D721Med (cell line): Measurements from ENCODE around the gene ELAC2.

Source experiments
- DNase-seq: peaks from one replicate; pipeline ENCODE4 v3.0.0; 2011; ENCODE audit warnings: low spot score; ENCODE audit not compliant: insufficient read length
- FAIRE-seq: peaks from 2 replicates; lab custom pipeline; 2011; peaks lifted over from hg19 to GRCh38; lab: Jason Lieb, UNC
- CTCF ChIP-seq: IDR thresholded peaks from 2 replicates; pipeline ENCODE4 v1.5.1; 2012; ENCODE audit warnings: mild to moderate bottlenecking, control low read depth; ENCODE audit not compliant: insufficient read depth; ENCODE audit errors: missing control alignments

Gene ELAC2

DNA sequence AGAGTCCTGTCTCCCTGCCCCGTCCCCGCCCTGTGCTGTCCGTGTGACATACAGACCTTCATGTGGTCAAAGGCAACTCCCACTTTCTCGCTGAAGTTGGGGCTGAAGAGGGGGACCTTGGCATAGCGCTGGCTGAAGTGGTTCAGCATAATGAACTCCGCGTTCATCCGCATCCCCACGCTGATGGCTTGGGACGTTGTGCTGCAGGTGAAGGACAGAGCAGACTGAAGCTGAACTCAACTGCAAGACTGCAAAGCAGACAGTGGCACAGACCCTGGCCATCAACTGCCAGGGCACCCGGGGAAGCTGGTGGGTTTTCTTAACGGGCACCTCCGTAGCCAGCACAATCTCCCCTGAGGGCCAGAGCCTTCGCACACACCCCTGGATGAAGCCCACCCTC, 24.2 kb downstream of the ELAC2 start:
- FAIRE-seq, result no peak

DNA sequence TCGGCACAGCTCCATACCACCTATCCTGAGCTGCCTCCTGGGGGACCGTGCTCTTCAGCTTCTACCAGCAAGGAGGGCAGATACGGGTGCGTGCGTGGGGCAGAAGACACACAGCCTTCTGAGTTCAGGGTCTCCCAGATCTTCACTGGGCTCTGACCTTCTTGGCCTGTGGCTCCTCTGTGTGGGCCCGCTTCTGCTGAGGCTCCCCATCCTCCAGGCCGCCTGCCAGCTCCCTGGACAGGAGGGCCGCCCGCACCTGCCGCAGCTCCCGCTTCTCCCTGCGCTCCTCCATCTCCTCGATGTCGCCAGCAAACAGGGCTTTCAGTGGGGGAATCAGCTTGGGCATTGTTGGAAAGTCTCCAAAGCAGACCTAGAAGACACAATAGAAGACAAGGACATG, 25.2 kb downstream of the ELAC2 start:
- no peak for TF ChIP-seq CTCF
- no peak for FAIRE-seq
- no peak for DNase-seq

More for the DNA sequence above, 24.2 kb downstream of the ELAC2 start:
- TF ChIP-seq CTCF, result no peak
- no peak for DNase-seq

GRCh38 chr17:12990926-12991325, 26.9 kb downstream of the ELAC2 start:
- no peak for DNase-seq
- no peak for FAIRE-seq
- no peak for TF ChIP-seq CTCF

DNA sequence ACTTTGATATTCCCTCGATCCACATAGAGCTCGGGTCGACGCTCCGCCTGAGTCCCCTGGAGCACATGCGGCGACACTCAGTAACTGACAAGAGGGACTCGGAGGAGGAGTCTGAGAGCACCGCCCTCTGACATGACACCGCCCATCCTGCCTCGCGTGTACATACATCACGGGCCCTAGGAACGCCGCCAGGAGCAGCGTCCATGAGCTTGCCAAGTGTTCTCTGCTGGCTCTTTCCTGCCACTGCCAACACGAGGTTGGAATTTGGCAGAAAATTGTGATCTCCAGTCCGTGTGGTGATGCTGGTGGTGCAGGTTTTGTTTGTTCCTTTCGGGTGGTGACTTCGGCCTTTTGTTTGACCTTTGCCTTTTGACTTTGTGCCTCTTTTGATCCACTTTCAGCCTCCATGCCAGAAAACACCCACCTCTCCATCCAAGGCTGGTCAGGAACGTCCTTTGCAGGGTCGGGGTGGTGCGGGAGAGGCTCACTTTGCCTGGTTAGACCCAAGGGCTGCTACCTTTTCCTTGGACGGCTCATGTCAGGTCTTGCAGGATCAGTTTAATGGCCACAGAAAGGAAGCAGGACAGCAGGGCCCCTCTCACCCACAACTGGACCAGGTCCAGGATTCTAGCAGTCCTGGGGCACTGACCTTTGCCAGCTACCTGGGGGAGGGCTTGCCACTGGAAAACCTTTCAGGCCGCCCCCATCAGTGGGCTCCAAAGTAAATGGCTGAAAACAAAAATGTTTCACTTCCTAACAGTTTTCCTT, 27.6 kb downstream of the ELAC2 start:
- DNase-seq (no peak), FAIRE-seq (no peak)
- TF ChIP-seq CTCF, result no peak

DNA sequence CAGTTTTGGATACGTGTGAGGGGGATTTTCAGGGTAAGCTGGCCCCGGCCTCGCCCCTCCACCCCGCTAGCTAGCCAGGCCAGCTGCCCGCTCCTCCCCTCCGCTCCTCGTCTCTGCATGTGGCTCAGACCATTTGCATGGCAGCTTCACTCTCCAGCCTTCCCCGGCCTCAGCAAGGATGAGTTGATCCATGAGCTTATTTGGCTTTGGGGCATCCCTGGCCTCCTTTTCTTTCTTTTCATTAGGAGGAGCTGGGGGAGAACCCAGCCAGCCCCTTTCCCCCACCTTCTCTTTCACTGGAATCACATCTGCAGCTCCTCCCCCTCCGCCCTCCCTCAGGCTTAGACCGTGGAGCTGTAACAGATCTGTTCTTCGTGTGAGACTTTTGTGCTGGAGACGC, 30.7 kb downstream of the ELAC2 start:
- no peak for TF ChIP-seq CTCF
- no peak for FAIRE-seq
- no peak for DNase-seq

DNA sequence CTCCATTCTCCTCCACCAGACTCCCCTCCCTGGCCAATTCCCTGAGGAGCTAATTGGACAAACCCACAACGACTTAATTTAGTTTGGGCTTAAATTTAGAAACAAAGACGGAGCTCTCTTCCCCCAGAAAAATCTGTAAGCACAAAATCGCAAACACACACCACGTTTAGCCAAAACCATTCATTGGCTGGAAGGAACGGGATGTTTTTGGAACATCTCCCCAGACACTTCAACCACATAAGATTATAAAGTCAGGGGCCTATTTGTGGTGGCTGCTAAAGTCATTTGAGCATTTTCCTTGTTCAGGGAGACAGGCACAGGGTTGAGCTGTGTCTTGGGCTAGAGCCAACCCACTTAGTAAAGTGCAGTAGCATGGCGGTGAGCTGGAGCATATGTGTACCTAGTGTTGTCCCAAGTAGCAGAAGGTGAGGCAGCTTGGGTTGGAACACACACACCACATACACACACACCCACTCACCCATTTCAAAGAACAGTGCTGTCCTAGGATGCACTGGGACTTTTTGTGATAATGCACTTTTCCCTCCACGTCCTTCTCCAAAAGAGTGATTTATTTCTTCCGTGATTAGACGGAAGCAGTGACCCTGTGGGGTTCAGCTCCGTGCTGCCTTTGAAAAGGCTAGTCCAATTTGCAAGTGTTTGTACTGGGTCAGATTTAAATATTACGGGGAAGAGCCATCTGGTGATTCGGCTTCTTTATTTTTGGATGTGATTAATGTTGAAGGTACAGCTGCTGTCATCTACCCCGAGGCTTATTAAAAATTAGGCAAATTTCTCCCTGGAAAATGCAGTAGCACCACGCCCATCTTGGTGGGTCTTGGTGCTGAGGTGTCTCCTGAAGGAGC, 32.2 kb downstream of the ELAC2 start:
- no peak for DNase-seq
- TF ChIP-seq CTCF, result no peak
- FAIRE-seq, result no peak
